GM18508 (cell line): ENCODE data around the gene TMEM190.
"Not testable (repeated sequence)": the region's sequence is repeated elsewhere in the genome, so short reads cannot be mapped to it uniquely, and the experiment has no call there.

Experiments
- ATAC-seq: cut with Tn5 transposase; IDR thresholded peaks from one replicate; pipeline ENCODE4 v1.9.1; 2021; ENCODE audit warnings: moderate number of reproducible peaks; ENCODE audit not compliant: insufficient read depth, unreplicated experiment

TMEM190 gene

GRCh38 chr19:55387736-55388497, 11.3 kb downstream of the TMEM190 start:
- no peak for ATAC-seq

DNA sequence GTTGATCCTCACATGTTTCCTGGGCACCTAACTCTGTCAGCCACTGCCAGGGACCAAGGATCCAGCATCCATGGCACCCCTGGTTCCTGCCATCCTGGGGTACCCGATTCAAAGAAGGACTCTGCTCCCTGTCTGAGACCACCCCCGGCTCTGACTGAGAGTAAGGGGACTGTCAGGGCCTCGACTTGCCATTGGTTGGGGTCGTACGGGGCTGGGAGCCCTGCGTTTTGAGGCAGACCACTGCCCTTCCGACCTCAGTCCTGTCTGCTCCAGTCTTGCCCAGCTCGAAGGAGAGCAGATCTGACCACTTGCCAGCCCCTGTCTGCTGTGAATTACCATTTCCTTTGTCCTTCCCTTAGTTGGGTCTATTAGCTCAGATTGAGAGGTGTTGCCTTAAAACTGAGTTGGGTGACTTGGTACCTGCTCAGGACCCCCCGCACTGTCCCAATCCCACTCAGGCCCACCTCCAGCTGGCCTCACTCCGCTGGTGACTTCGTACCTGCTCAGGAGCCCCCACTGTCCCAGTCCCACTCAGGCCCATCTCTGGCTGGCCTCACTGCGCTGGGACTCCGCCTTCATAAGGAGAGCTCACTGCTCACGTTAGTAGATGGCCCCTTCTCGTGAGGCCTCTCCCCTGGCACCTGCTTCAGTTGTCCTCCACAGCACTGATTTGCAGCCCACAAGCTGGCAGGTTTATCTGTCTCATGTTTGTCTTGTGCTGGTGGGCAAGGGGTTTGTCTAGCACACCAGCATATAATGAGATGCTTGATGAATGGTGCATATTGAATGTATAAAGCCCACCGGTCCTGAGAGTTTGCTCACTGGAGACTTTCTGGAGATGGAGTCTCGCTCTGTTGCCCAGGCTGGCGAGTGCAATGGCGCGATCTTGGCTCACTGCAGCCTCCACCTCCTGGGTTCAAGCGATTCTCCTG, 13.0 kb downstream of the TMEM190 start:
- ATAC-seq, result no peak

GRCh38 chr19:55390461-55390880, 13.8 kb downstream of the TMEM190 start:
- ATAC-seq, result no peak

DNA sequence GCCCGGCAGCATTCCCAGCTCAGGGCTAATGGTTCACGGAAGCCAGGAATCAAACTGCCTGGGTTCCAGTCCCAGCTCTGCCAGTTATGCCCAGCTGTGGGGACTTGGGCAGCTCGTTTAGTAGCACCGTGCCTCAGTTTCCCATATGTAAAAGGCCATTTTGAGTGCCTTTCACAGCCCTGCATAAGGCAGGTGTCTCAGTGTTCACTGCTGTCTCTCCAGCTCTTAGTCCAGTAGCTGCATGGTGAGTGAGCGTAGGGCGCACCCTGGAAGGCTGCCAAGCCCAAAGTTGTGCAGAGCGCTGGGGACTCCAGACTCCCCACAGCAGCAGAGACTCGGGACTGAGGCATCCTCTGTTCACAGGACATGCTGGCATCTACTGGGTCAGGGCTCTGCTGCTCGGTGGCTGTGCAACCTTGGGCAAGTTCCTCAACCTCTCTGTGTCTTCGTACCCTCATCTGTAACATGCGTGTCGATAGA, 14.6 kb downstream of the TMEM190 start:
- ATAC-seq, result no peak

DNA sequence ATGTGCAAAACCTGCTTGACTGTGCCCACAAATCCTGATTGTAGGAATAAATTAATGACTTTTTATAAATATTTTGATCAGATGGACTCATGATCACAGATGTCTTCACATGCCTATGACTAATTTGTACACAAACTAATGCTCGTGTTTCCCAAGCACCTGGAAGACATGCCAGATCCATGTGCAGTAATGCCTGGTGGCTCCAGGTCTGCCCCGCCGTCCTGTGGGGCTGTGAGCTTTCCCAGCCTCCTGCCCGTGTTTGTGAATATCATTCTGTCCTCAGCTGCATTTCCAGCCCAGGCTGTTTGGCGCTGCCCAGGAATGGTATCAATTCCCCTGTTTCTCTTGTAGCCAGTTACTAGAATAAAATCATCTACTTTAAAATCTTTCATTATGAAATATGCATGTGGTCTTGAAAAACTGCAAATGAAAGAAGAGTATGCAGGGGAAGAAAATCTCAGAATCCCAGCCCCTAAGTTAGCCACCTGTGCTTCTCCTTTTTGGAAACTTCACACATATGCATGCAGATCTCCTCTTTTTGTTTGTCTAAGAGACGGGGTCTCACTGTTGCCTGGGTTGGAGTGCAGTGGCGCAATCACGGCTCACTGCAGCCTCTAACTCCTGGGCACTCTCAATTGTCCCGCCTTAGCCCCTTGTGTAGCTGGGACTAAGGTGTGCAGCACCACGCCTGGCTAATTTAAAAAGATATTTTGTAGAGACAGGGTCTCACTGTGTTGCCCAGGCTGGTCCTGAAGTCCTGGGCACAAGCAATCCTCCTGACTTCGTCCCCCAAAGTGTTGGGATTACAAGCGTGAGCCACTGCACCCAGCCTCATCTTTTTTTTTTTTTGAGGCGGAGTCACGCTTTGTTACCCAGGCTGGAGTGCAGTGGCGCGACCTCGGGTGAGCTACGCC, 15.3 kb downstream of the TMEM190 start:
- no peak for ATAC-seq

- ATAC-seq, result no peak
Observed at GRCh38 chr19:55392820-55393761, 16.5 kb downstream of the TMEM190 start.

DNA sequence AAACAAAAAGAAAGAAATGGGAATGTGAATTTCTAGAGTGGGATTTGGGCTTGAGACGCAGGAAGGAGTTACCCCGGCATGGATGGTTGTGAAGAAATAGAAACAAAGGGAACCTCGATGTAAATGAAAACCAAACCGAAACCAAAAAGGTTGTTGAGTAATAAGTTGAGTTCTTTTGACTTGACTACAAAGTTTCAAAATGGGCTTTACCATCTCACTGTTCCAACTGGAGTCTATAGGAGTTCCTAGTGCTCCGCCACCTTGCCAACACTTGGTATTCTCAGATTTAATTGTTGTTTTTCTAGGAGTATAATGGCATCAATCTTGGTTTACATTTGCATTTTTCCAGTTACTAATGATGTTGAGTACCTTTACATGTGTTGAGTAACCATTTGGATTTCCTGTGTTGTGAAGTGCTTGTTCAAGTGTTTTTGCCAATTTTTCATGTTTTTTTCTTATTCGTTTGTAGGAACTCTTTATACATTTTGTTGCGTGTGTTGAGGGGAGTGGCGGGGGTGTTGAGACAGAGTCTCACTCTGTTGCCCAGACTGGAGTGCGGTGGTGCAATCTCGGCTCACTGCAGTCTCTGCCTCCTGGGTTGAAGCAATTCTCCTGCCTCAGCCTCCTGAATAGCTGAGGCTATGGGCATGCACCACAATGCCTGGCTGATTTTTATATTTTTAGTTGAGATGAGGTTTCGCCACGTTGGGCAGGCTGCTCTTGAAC, 21.7 kb downstream of the TMEM190 start:
- ATAC-seq, result no peak

GRCh38 chr19:55400281-55401087, 23.9 kb downstream of the TMEM190 start:
- no peak for ATAC-seq

GRCh38 chr19:55401390-55401789, 24.8 kb downstream of the TMEM190 start:
- ATAC-seq, result not testable (repeated sequence)

GRCh38 chr19:55402509-55402908, 25.9 kb downstream of the TMEM190 start:
- ATAC-seq, result no peak

DNA sequence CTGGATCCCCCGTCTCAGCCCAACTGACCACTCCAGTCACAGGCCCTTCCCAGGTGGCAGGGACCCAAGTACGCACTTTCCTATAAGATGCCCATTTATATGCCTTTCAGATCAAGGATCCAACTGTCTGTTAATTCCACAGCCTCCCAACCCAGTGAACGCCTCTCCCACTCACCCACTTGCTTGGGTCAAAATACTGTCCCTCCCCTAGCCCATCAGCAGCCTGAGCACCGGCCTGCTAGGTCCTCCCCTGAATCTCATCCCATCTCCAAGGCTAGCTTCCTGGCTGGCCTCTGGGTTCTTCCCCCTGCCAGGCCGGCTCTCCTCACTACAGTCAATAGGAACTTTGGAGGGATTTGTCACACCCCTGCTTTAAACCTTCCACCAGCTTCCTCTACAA, 29.0 kb downstream of the TMEM190 start:
- no peak for ATAC-seq

DNA sequence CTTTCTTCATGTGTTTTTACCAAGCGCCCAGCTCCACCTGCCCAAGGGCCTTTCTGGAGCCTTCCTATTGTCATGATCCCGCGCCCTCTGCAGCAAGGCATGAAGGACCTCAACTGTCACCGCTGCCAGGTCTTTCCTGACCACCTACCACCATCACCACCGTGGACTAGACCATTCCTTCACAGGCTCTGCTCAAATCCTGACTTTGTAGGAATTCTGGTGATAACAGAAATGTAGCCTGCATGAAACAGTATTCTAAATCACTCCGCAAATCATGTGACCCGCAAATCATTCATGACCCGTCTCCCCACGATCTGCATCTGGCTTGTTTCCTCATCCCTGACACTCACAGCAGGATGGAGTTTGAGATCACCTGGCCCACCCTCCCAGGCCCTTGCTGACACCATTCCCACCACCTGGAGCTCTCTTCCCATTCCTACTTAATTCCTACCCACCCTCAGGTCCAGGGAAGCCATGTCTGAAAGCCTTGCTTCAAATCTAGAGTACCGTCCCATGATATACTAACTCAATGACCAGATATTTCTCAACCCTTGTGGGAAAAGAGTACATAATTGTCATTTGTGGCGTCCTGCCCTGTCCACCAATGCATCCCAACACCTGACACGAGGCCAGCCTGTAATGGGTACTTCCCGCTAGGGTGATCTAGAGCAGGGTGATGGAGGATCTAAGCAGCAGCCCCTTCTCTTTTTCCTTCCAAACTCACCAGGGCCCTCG, 29.6 kb downstream of the TMEM190 start:
- ATAC-seq, result no peak

GRCh38 chr19:55406826-55407549, 30.4 kb downstream of the TMEM190 start:
- ATAC-seq, result no peak

DNA sequence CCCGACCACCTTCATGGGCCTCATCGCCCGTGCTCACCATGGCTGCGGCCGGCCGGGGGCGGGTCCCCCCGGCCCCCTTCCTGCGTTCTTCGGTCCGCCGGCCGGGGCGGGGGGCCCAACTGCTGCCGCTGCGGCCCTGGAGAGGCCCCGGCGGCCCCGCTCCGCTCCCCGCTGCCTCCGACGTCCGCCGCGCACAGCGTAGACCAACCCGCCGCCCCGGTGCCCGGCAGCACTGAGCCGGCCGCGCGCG, 30.8 kb downstream of the TMEM190 start, which contains the start of gene UBE2S:
Gene UBE2S (minus strand): TSS at position 239 of the 250 bp plus-strand sequence. CDS start 199 bp downstream, at position 40.
- ATAC-seq, result not testable (repeated sequence)

DNA sequence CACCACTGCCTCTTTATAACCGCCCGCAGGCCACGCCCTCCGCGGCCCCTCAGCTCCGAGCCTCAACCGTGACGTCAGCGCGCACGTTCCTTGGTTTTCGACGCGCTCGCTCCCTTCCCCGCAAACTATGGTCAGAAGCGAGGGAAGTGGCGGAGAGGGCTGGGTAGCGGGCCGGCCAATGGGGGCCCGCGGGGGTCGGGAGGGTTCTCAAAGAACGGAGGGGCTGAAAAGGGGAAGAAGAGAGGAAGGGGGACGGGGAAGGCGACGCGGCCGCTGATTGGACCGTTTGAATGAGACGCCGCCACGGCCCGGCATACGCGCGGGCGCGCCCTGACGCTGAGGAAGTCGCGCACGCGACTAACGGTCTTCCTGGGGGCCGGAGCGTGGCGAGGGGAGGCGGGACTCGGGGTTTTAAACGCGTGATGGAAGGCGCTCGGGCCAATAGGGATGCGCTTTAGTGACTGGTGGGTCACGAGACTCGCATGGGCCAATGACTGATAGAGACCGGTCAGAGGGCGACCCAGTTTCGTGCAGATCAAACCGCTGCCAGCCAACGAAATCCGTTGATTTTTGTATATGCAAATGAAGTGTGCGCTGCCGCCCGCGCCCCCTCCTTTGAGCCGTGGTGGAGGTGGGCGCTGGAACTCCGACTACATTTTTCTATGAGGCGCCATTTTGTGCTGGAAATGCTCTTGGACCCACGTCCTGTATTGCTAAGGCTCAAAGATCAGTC, 31.3 kb downstream of the TMEM190 start:
- ATAC-seq, result peak; percentile 77

GRCh38 chr19:55408533-55408872, 31.9 kb downstream of the TMEM190 start:
- no peak for ATAC-seq
